CD4-positive, alpha-beta memory T cell (primary cell): ENCODE data around the gene RC3H2. TPM values are rescaled to one million over a fixed set of nuclear protein-coding genes. Genes with fewer than 3 reads are reported as not detected.

Experiments
- CTCF ChIA-PET: fragments of 350-600 bp; sonication (Branson Sonifier 250); formaldehyde crosslinking; loops from one replicate; lab custom pipeline; 2021; ENCODE audit warnings: inconsistent platforms; ENCODE audit not compliant: partially characterized antibody; lab: Charles Lee
- POLR2A ChIA-PET: fragments of 350-600 bp; sonication (Branson Sonifier 250); formaldehyde crosslinking; loops from one replicate; lab custom pipeline; 2021; ENCODE audit not compliant: partially characterized antibody; lab: Charles Lee
- DNase-seq, 5 donors: peaks; one replicate each; pipeline versions ENCODE4 v3.0.0 to v3.0.0-alpha.2; 2020 to 2022; ENCODE audit warnings: mixed read lengths in 1 of 5
- H3K27ac ChIP-seq: one replicate; pipeline ENCODE4 v1.7.0; 2013; ENCODE audit warnings: low read depth, low read length
- H3K27me3 ChIP-seq: 2 replicates; pipeline ENCODE4 v1.7.0; 2013; ENCODE audit warnings: mild to moderate bottlenecking, low read length, moderate library complexity; ENCODE audit not compliant: insufficient read depth
- H3K36me3 ChIP-seq: 2 replicates; pipeline ENCODE4 v1.7.0; 2013; ENCODE audit warnings: mild to moderate bottlenecking, low read length, moderate library complexity; ENCODE audit not compliant: insufficient read depth
- H3K4me1 ChIP-seq: 2 replicates; pipeline ENCODE4 v1.7.0; 2013; ENCODE audit warnings: mild to moderate bottlenecking, low read length, moderate library complexity; ENCODE audit not compliant: insufficient read depth
- H3K4me3 ChIP-seq, 2 donors: one replicate each; pipeline ENCODE4 v1.7.0; 2013; ENCODE audit warnings: low read length in 2 of 2, mild to moderate bottlenecking in 1 of 2
- H3K9me3 ChIP-seq, 2 donors: one replicate each; pipeline ENCODE4 v1.7.0; 2013; ENCODE audit warnings: low read length in 2 of 2, control low read depth in 1 of 2; ENCODE audit not compliant: control insufficient read depth in 1 of 2
- H3K27ac Mint-ChIP-seq, 7 donors: one replicate each; pipeline ENCODE4 v1.8.0; 2020 to 2021; ENCODE audit warnings: mixed read lengths in 7 of 7, mild to moderate bottlenecking in 6 of 7, inconsistent platforms in 3 of 7, moderate library complexity in 3 of 7
- H3K27me3 Mint-ChIP-seq, 2 donors: one replicate each; pipeline ENCODE4 v1.8.0; 2020 to 2021; ENCODE audit warnings: mixed read lengths in 2 of 2
- H3K36me3 Mint-ChIP-seq, 2 donors: one replicate each; pipeline ENCODE4 v1.8.0; 2020 to 2021; ENCODE audit warnings: mixed read lengths in 2 of 2, inconsistent platforms in 1 of 2, mild to moderate bottlenecking in 1 of 2
- H3K4me1 Mint-ChIP-seq, 4 donors: one replicate each; pipeline ENCODE4 v1.8.0; 2020 to 2021; ENCODE audit warnings: mixed read lengths in 4 of 4, mild to moderate bottlenecking in 1 of 4
- H3K4me3 Mint-ChIP-seq, 8 donors: one replicate each; pipeline ENCODE4 v1.8.0; 2020 to 2021; ENCODE audit warnings: mixed read lengths in 8 of 8, mild to moderate bottlenecking in 7 of 8, moderate library complexity in 6 of 8, inconsistent platforms in 3 of 8
- H3K9me3 Mint-ChIP-seq, 8 donors: one replicate each; pipeline ENCODE4 v1.8.0; 2020 to 2021; ENCODE audit warnings: mixed read lengths in 8 of 8, mild to moderate bottlenecking in 5 of 8, inconsistent platforms in 3 of 8, moderate library complexity in 1 of 8
- intact Hi-C: fragments of 100-400 bp; cut with micrococcal nuclease; formaldehyde crosslinking; loops from one replicate; pipeline ENCODE4 v1.15.1; 2023
- polyA plus RNA-seq, 2 donors: library from polyadenylated mRNA; unstranded; fragments of 300-500 nt; fragmentation: Illumina TruSeq; gene quantifications; one replicate each; pipeline ENCODE4 v1.2.3, GENCODE V29; 2021
- total RNA-seq, 2 experiments: library from RNA; stranded (reverse); gene quantifications; one replicate each; pipeline ENCODE4 v1.2.3, GENCODE V29; 2021

The RC3H2 gene
- total and polyA plus RNA-seq, 4 experiments from 2014 or later: 18.7 to 70.7 (median 47.0) TPM

DNA sequence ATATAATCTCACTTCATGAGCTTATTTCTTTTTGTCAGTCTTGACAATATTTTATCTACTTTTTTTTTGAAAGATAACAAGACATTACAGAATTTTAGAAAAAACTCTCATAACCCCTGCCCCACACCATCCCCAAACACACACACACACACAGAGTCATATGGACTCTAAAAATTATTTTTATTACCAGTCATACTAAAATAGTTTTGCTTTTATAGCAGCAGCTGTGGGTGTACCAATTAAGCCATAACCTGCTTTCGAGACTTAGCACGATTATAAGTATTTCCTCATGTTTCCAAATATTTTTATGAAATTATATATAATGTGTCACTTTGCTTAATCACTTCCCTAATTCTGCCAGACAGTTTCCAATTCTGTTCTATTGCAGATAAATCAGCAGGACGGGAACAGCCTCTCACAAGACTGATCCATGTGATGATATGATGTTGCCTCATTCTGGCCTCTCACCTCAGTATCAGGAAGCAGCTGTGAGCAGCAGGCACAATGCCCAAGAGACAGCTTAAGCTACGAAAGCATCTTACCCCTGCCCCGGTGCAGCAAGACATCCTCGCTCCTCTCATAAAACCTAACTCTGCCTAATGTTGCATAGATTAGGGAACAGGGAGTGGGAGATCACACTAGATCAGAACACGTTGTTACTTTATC is 83.7 kb downstream of the RC3H2 start:
- peaks cover 38 to 64% (median 51%) of the 10 kb centered on the region in 4 donors for H3K4me1 Mint-ChIP-seq
- H3K4me1 ChIP-seq: peaks cover 62% of the 10 kb centered on the region
- H3K36me3 Mint-ChIP-seq: peaks cover 27 to 61% of the 10 kb centered on the region in 2 donors
- no peaks in the 10 kb centered on the region for H3K9me3 Mint-ChIP-seq
- H3K27ac Mint-ChIP-seq: peak overlapping the region; percentile 46 to 87 (median 72)
- ChIA-PET POLR2A (interaction anchor here (0.9 to 1.0 kb wide), 2 partner anchors 13 to 84 kb away, joined by 3 read pairs; partner anchors contain the start of gene RC3H2), CTCF (interaction anchor here (1.1 to 3.1 kb wide), 3 partner anchors 11 to 722 kb away, joined by 3 to 9 read pairs (median 6); no protein-coding TSS in a partner anchor)
- H3K4me3 ChIP-seq: no peak overlapping the region
- peaks cover 16% of the 10 kb centered on the region for H3K36me3 ChIP-seq
- H3K27me3 Mint-ChIP-seq: no peaks in the 10 kb centered on the region
- peak overlapping the region in 1 of 8 donors; percentile 43 for H3K4me3 Mint-ChIP-seq
- no peak overlapping the region for H3K27ac ChIP-seq
- intact Hi-C loops: loop anchor here (10.0 kb wide), 1 partner anchor 557 kb away; the partner anchor contains the start of genes MRRF and RBM18
- no peaks in the 10 kb centered on the region for H3K9me3 ChIP-seq
- no peaks in the 10 kb centered on the region for H3K27me3 ChIP-seq
- DNase-seq: no peak

- H3K9me3 Mint-ChIP-seq: no peaks in the 10 kb centered on the region
- H3K36me3 Mint-ChIP-seq: peaks cover 27 to 60% of the 10 kb centered on the region in 2 donors
- intact Hi-C loops: loop anchor here (10.0 kb wide), 1 partner anchor 556 kb away; the partner anchor contains the start of genes MRRF and RBM18
- no peak overlapping the region for H3K4me3 ChIP-seq
- H3K4me1 ChIP-seq: peaks cover 63% of the 10 kb centered on the region
- H3K27me3 ChIP-seq: no peaks in the 10 kb centered on the region
- POLR2A ChIA-PET: interaction anchor here (0.6 to 5.5 kb wide), 3 partner anchors 7 to 12 kb away, joined by 3 to 51 read pairs (median 5); partner anchors contain the start of gene PDCL
- peaks cover 16% of the 10 kb centered on the region for H3K36me3 ChIP-seq
- H3K4me3 Mint-ChIP-seq: peak overlapping the region in 2 of 8 donors; percentile 13 to 15
- CTCF ChIA-PET: interaction anchor here (0.6 to 3.1 kb wide), 5 partner anchors 8 to 721 kb away, joined by 3 to 9 read pairs (median 3); partner anchors contain the start of gene PDCL
- no peak overlapping the region for H3K27ac ChIP-seq
- peaks cover 40 to 65% (median 54%) of the 10 kb centered on the region in 4 donors for H3K4me1 Mint-ChIP-seq
- DNase-seq: no peak
- peak overlapping the region in 6 of 7 donors; percentile 19 to 86 (median 74) for H3K27ac Mint-ChIP-seq
- H3K27me3 Mint-ChIP-seq: no peaks in the 10 kb centered on the region
- no peaks in the 10 kb centered on the region for H3K9me3 ChIP-seq
Measured at GRCh38 chr9:122820490-122820845, 84.7 kb downstream of the RC3H2 start.

DNA sequence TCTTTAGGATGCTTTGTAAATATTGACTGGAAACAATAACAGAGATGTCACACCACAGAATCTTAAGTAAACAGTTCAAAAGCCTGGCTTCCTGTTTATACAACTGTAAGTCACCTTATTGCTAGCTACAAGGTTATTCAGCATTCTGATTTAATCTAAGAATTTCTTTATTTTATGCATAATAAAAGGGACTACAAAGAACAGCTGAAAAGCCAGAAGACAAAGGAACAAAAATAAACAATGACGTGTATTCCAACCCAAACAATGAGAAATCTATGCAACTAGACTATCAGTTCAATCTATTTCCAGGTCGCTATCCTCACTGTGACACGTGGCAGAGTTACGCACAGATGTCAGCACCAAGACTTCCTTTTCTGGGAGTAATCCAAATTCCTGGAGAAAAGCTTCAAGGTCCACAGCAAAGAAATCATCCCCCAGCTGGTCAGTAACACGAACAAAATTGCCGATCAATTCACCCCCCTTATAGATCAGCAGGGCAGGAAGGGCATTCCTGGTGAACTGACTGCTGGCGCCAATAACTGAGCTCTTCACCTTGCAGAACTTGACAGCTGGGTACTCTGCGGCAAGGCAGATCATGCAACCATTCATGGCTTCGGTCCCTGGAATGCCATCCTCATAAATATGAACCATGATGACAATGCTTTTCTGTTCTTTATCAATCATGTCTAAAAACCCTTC is 85.2 kb downstream of the RC3H2 start:
- H3K4me1 ChIP-seq: peaks cover 59% of the 10 kb centered on the region
- intact Hi-C loops: loop anchor here (5.0 to 10.0 kb wide), 3 partner anchors 172 to 555 kb away; partner anchors contain the start of genes MRRF and RBM18

DNA sequence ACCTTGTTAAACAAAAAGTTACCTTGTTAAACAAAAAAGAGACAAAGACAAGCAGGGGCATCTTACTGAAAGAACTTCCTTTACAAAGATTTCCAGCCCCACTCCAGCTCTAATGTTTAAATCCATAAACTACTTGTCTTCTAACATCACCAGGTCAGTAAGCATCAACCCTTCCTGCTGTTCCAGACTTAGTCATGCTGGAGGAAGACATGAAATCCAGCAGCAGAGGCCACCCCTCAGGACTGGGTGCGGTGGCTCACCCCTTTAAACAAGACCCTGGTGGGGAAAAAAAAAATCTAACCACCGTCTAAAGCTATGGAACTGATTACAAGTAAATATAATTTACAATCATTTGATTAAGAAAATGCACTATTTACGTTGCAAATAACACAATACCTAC is 85.8 kb downstream of the RC3H2 start:
- peaks cover 53% of the 10 kb centered on the region for H3K4me1 ChIP-seq
- no peak overlapping the region for H3K27ac ChIP-seq
- peaks cover 39 to 60% (median 53%) of the 10 kb centered on the region in 4 donors for H3K4me1 Mint-ChIP-seq
- H3K27ac Mint-ChIP-seq: peak overlapping the region; percentile 47 to 86 (median 66)
- no peak for DNase-seq
- H3K27me3 ChIP-seq: no peaks in the 10 kb centered on the region
- intact Hi-C loops: loop anchor here (5.0 to 10.0 kb wide), 2 partner anchors 173 to 525 kb away; no protein-coding TSS in a partner anchor
- H3K36me3 ChIP-seq: peaks cover 16% of the 10 kb centered on the region
- H3K9me3 ChIP-seq: no peaks in the 10 kb centered on the region
- ChIA-PET CTCF (interaction anchor here (1.2 to 3.1 kb wide), 4 partner anchors 9 to 354 kb away, joined by 3 to 9 read pairs (median 6); no protein-coding TSS in a partner anchor), POLR2A (interaction anchor here (2.2 to 5.5 kb wide), 2 partner anchors 8 to 85 kb away, joined by 5 to 51 read pairs; partner anchors contain the start of genes PDCL and RC3H2)
- peak overlapping the region in 4 of 8 donors; percentile 8 to 20 (median 11) for H3K4me3 Mint-ChIP-seq
- no peaks in the 10 kb centered on the region for H3K9me3 Mint-ChIP-seq
- H3K27me3 Mint-ChIP-seq: no peaks in the 10 kb centered on the region
- peaks cover 27 to 55% of the 10 kb centered on the region in 2 donors for H3K36me3 Mint-ChIP-seq
- no peak overlapping the region for H3K4me3 ChIP-seq

More for the DNA sequence above, 85.2 kb downstream of the RC3H2 start:
- Mint-ChIP-seq H3K27me3 (no peaks in the 10 kb centered on the region), H3K4me1 (peaks cover 42 to 66% (median 55%) of the 10 kb centered on the region in 4 donors), H3K9me3 (no peaks in the 10 kb centered on the region), H3K27ac (peak overlapping the region; percentile 57 to 86 (median 77)), H3K4me3 (peak overlapping the region in 4 of 8 donors; percentile 7 to 32 (median 14)), H3K36me3 (peaks cover 27 to 60% of the 10 kb centered on the region in 2 donors)
- DNase-seq: peak in 1 of 5 donors; percentile 13
- peaks cover 16% of the 10 kb centered on the region for H3K36me3 ChIP-seq
- CTCF ChIA-PET: interaction anchor here (0.6 to 3.1 kb wide), 6 partner anchors 8 to 721 kb away, joined by 3 to 9 read pairs (median 4); partner anchors contain the start of gene PDCL
- H3K27me3 ChIP-seq: no peaks in the 10 kb centered on the region
- no peak overlapping the region for H3K4me3 ChIP-seq
- POLR2A ChIA-PET: interaction anchor here (0.6 to 5.5 kb wide), 3 partner anchors 8 to 85 kb away, joined by 5 to 51 read pairs (median 5); partner anchors contain the start of genes PDCL and RC3H2
- H3K27ac ChIP-seq: no peak overlapping the region
- H3K9me3 ChIP-seq: no peaks in the 10 kb centered on the region

- intact Hi-C loops: loop anchor here (5.0 to 10.0 kb wide), 2 partner anchors 176 to 528 kb away; no protein-coding TSS in a partner anchor
- ChIA-PET CTCF (interaction anchor here (0.6 to 1.3 kb wide), 4 partner anchors 12 to 718 kb away, joined by 3 to 7 read pairs (median 4); partner anchors contain the start of gene PDCL), POLR2A (interaction anchor here (1.1 to 5.5 kb wide), 4 partner anchors 11 to 129 kb away, joined by 3 to 51 read pairs (median 4); partner anchors contain the start of genes PDCL and RC3H2)
- Histone ChIP-seq H3K9me3 (no peaks in the 10 kb centered on the region), H3K4me1 (peaks cover 42% of the 10 kb centered on the region), H3K4me3 (peak overlapping the region; percentile 1 to 18), H3K36me3 (no peaks in the 10 kb centered on the region), H3K27me3 (no peaks in the 10 kb centered on the region), H3K27ac (peak overlapping the region; percentile 41)
- Mint-ChIP-seq H3K9me3 (no peaks in the 10 kb centered on the region), H3K4me1 (peaks cover 29 to 44% (median 35%) of the 10 kb centered on the region in 4 donors), H3K36me3 (peaks cover 16 to 30% of the 10 kb centered on the region in 2 donors), H3K4me3 (peak overlapping the region; percentile 75 to 87 (median 84)), H3K27ac (peak overlapping the region; percentile 90 to 98 (median 94)), H3K27me3 (no peaks in the 10 kb centered on the region)
- DNase-seq: peak; percentile 35 to 66 (median 45)
Measured at GRCh38 chr9:122816163-122816867, 88.8 kb downstream of the RC3H2 start.

GRCh38 chr9:122815544-122815943 is 89.6 kb downstream of the RC3H2 start:
- H3K4me3 Mint-ChIP-seq: peak overlapping the region in 7 of 8 donors; percentile 75 to 87 (median 85)
- Histone ChIP-seq H3K36me3 (no peaks in the 10 kb centered on the region), H3K4me3 (peak overlapping the region in 1 of 2 donors; percentile 18), H3K4me1 (peaks cover 34% of the 10 kb centered on the region), H3K9me3 (no peaks in the 10 kb centered on the region), H3K27me3 (no peaks in the 10 kb centered on the region), H3K27ac (peak overlapping the region; percentile 41)
- POLR2A ChIA-PET: interaction anchor here (1.6 to 5.5 kb wide), 2 partner anchors 12 to 20 kb away, joined by 6 to 51 read pairs; partner anchors contain the start of gene PDCL
- intact Hi-C loops: loop anchor here (5.0 to 10.0 kb wide), 2 partner anchors 177 to 529 kb away; no protein-coding TSS in a partner anchor
- peaks cover 26 to 39% (median 30%) of the 10 kb centered on the region in 4 donors for H3K4me1 Mint-ChIP-seq
- CTCF ChIA-PET: interaction anchor here (0.6 to 1.6 kb wide), 4 partner anchors 350 to 717 kb away, joined by 3 to 7 read pairs (median 3); no protein-coding TSS in a partner anchor
- DNase-seq: no peak
- H3K27me3 Mint-ChIP-seq: no peaks in the 10 kb centered on the region
- peaks cover 11 to 27% of the 10 kb centered on the region in 2 donors for H3K36me3 Mint-ChIP-seq
- peak overlapping the region; percentile 90 to 98 (median 94) for H3K27ac Mint-ChIP-seq
- no peaks in the 10 kb centered on the region for H3K9me3 Mint-ChIP-seq
